CD4-positive, CD25-positive, alpha-beta regulatory T cell (primary cell): ENCODE measurements around the gene GPR34. TPM values are rescaled to one million over a fixed set of nuclear protein-coding genes. Genes with fewer than 3 reads are reported as not detected.
A peak's percentile ranks its signal among the peaks of the same experiment; 100 is the strongest.

ENCODE experiments used
- ATAC-seq, 2 donors: fragments of 150-1000 bp; cut with Tn5 transposase; one replicate each; pipeline ENCODE4 v1.10.0; 2021; ENCODE audit warnings: low read depth in 2 of 2, moderate number of reproducible peaks in 2 of 2, moderate library complexity in 1 of 2
- DNase-seq, 3 donors: peaks; one replicate each; pipeline versions ENCODE4 v3.0.0 to v3.0.0-alpha.2; 2012 to 2022; ENCODE audit warnings: mixed read lengths in 1 of 3
- H3K27ac ChIP-seq: one replicate; pipeline ENCODE4 v1.7.0; 2013; ENCODE audit warnings: mild to moderate bottlenecking, low read length; ENCODE audit not compliant: insufficient read depth, poor library complexity, severe bottlenecking
- H3K27me3 ChIP-seq: one replicate; pipeline ENCODE4 v1.7.0; 2013; ENCODE audit warnings: low read length; ENCODE audit not compliant: control insufficient read depth, insufficient read depth
- H3K36me3 ChIP-seq: one replicate; pipeline ENCODE4 v1.7.0; 2013; ENCODE audit warnings: mild to moderate bottlenecking, low read length, moderate library complexity; ENCODE audit not compliant: control insufficient read depth, insufficient read depth
- H3K4me1 ChIP-seq: 2 replicates; pipeline ENCODE4 v1.7.0; 2013; ENCODE audit warnings: mild to moderate bottlenecking, low read length; ENCODE audit not compliant: insufficient read depth, control insufficient read depth, poor library complexity, severe bottlenecking
- H3K4me3 ChIP-seq: one replicate; pipeline ENCODE4 v1.7.0; 2013; ENCODE audit warnings: low read depth, mild to moderate bottlenecking, low read length, moderate library complexity
- H3K9me3 ChIP-seq, 2 experiments: 1 replicate in 1 of 2; 2 replicates in 1 of 2; pipeline ENCODE4 v1.7.0; 2013; ENCODE audit warnings: low read length in 2 of 2, mild to moderate bottlenecking in 1 of 2, moderate library complexity in 1 of 2; ENCODE audit not compliant: control insufficient read depth in 2 of 2
- H3K27ac Mint-ChIP-seq, 3 donors: one replicate each; pipeline ENCODE4 v1.8.0; 2020 to 2022; ENCODE audit warnings: mild to moderate bottlenecking in 3 of 3, mixed read lengths in 3 of 3, moderate library complexity in 2 of 3
- H3K27me3 Mint-ChIP-seq: one replicate; pipeline ENCODE4 v1.8.0; 2022; ENCODE audit warnings: mild to moderate bottlenecking, mixed read lengths
- H3K36me3 Mint-ChIP-seq: one replicate; pipeline ENCODE4 v1.8.0; 2020; ENCODE audit warnings: mixed read lengths
- H3K4me1 Mint-ChIP-seq, 4 donors: one replicate each; pipeline ENCODE4 v1.8.0; 2020 to 2022; ENCODE audit warnings: mixed read lengths in 4 of 4, mild to moderate bottlenecking in 1 of 4
- H3K4me3 Mint-ChIP-seq, 4 donors: one replicate each; pipeline ENCODE4 v1.8.0; 2020 to 2022; ENCODE audit warnings: mild to moderate bottlenecking in 4 of 4, mixed read lengths in 4 of 4, moderate library complexity in 3 of 4
- H3K9me3 Mint-ChIP-seq, 7 donors: one replicate each; pipeline ENCODE4 v1.8.0; 2020 to 2022; ENCODE audit warnings: mixed read lengths in 7 of 7, mild to moderate bottlenecking in 3 of 7, moderate library complexity in 2 of 7
- polyA plus RNA-seq, 4 donors: library from polyadenylated mRNA; unstranded; fragments of 300-500 nt; fragmentation: Illumina TruSeq; gene quantifications; one replicate each; pipeline ENCODE4 v1.2.3, GENCODE V29; 2021
- total RNA-seq: library from RNA; stranded (reverse); gene quantifications from one replicate; pipeline ENCODE4 v1.2.3, GENCODE V29; 2022

The GPR34 gene
- total and polyA plus RNA-seq, 5 donors from 2014 or later, result 0.17 to 0.53 (median 0.24) TPM; not detected in 2

GRCh38 chrX:41734530-41734929, 45.8 kb downstream of the GPR34 start:
- Mint-ChIP-seq H3K4me3 (no peak overlapping the region), H3K27me3 (no peaks in the 10 kb centered on the region), H3K36me3 (peaks cover 9% of the 10 kb centered on the region), H3K27ac (peak overlapping the region in 1 of 3 donors; percentile 71), H3K4me1 (peaks cover 7 to 38% (median 18%) of the 10 kb centered on the region in 4 donors), H3K9me3 (no peaks in the 10 kb centered on the region)
- DNase-seq (no peak), ATAC-seq (no peak)
- H3K27ac ChIP-seq, result no peak overlapping the region
- H3K9me3 ChIP-seq, result no peaks in the 10 kb centered on the region
- peaks cover 7% of the 10 kb centered on the region for H3K36me3 ChIP-seq
- no peaks in the 10 kb centered on the region for H3K27me3 ChIP-seq
- no peak overlapping the region for H3K4me3 ChIP-seq
- peaks cover 8% of the 10 kb centered on the region for H3K4me1 ChIP-seq

- Histone ChIP-seq H3K27ac (peak overlapping the region; percentile 23), H3K27me3 (no peaks in the 10 kb centered on the region), H3K36me3 (peaks cover 13% of the 10 kb centered on the region), H3K9me3 (no peaks in the 10 kb centered on the region), H3K4me1 (peaks cover 8% of the 10 kb centered on the region), H3K4me3 (no peak overlapping the region)
- Mint-ChIP-seq H3K36me3 (peaks cover 5% of the 10 kb centered on the region), H3K4me3 (no peak overlapping the region), H3K9me3 (no peaks in the 10 kb centered on the region), H3K27ac (peak overlapping the region in 1 of 3 donors; percentile 38), H3K27me3 (no peaks in the 10 kb centered on the region), H3K4me1 (peaks cover 7 to 39% (median 21%) of the 10 kb centered on the region in 4 donors)
- DNase-seq (peak in 2 of 3 donors; percentile 27 to 60), ATAC-seq (peak; percentile 52 to 66)
Observed at GRCh38 chrX:41737065-41737464, 48.3 kb downstream of the GPR34 start.

- H3K4me3 Mint-ChIP-seq, result no peak overlapping the region
- H3K4me3 ChIP-seq, result no peak overlapping the region
- H3K36me3 ChIP-seq, result peaks cover 15% of the 10 kb centered on the region
- peaks cover 8% of the 10 kb centered on the region for H3K4me1 ChIP-seq
- no peaks in the 10 kb centered on the region for H3K9me3 Mint-ChIP-seq
- DNase-seq, result no peak
- no peaks in the 10 kb centered on the region for H3K27me3 Mint-ChIP-seq
- no peaks in the 10 kb centered on the region for H3K9me3 ChIP-seq
- H3K27me3 ChIP-seq, result no peaks in the 10 kb centered on the region
- H3K4me1 Mint-ChIP-seq, result peaks cover 7 to 30% (median 17%) of the 10 kb centered on the region in 4 donors
- peak overlapping the region in 1 of 3 donors; percentile 13 for H3K27ac Mint-ChIP-seq
- H3K27ac ChIP-seq, result no peak overlapping the region
- ATAC-seq, result no peak
- peaks cover 10% of the 10 kb centered on the region for H3K36me3 Mint-ChIP-seq
Observed at GRCh38 chrX:41739871-41740270, 51.1 kb downstream of the GPR34 start.

Other genes starting within 250 kb of the GPR34 start
- gene NYX, start 241.6 kb upstream of the GPR34 start, total RNA-seq, result 0.17 TPM
- not detected for gene NYX, start 241.6 kb upstream of the GPR34 start, polyA plus RNA-seq
- not detected for gene GPR82, start 35.2 kb downstream of the GPR34 start, total RNA-seq
- under 1 TPM; 0.25 to 0.83 (median 0.39) TPM for gene GPR82, start 35.2 kb downstream of the GPR34 start, polyA plus RNA-seq
- 168 TPM for gene CASK, start 234.6 kb downstream of the GPR34 start, total RNA-seq
- 10 to 100 TPM in 3 of 4 donors, 1 to 10 TPM in 1; 8.4 to 31.5 (median 18.5) TPM for gene CASK, start 234.6 kb downstream of the GPR34 start, polyA plus RNA-seq